HEK293 (cell line): ENCODE data around the gene GRM5.

Experiments
- CTCF ChIA-PET: fragments of 350-600 bp; formaldehyde crosslinking; extraction: SDS; loops from one replicate; lab custom pipeline; 2021; ENCODE audit warnings: antibody characterized with exemption; lab: Yijun Ruan, JAX
- POLR2A ChIA-PET: fragments of 300-600 bp; formaldehyde crosslinking; extraction: SDS; loops from one replicate; lab custom pipeline; 2020; ENCODE audit warnings: antibody characterized with exemption, inconsistent platforms; lab: Yijun Ruan, JAX
- H3K27ac ChIP-seq: fragments of 200-500 bp; sonication (Bioruptor generic); 2 replicates; pipeline ENCODE4 v1.5.1; 2014; ENCODE audit warnings: low read depth, low read length, control low read depth, inconsistent platforms; ENCODE audit errors: extremely low read depth
- H3K36me3 ChIP-seq, 2 experiments: fragments of 200-500 bp in 1 of 2; sonication (Bioruptor generic) in 1 of 2; 1 replicate in 1 of 2; 2 replicates in 1 of 2; pipeline ENCODE4 v1.5.1; 2014 to 2017; ENCODE audit warnings: inconsistent platforms in 2 of 2, low read length in 2 of 2; ENCODE audit not compliant: control insufficient read depth in 2 of 2, insufficient read depth in 1 of 2
- H3K4me1 ChIP-seq: fragments of 200-500 bp; sonication (Bioruptor generic); 2 replicates; pipeline ENCODE4 v1.5.1; 2014; ENCODE audit warnings: mild to moderate bottlenecking, low read length, inconsistent platforms; ENCODE audit not compliant: control insufficient read depth, insufficient read depth
- H3K4me3 ChIP-seq: 2 replicates; pipeline ENCODE4 v1.5.1; 2011; ENCODE audit warnings: low read depth, mild to moderate bottlenecking, control low read depth, low read length, moderate library complexity
- H3K9me3 ChIP-seq: fragments of 200-500 bp; sonication (Bioruptor generic); 2 replicates; pipeline ENCODE4 v1.5.1; 2014; ENCODE audit warnings: low read depth, low read length, inconsistent platforms; ENCODE audit not compliant: control insufficient read depth, insufficient read depth
- CTCF ChIP-seq: fragments of 450-650 bp; formaldehyde crosslinking; IDR thresholded peaks from 2 replicates; pipeline ENCODE4 v1.5.1; 2016; ENCODE audit warnings: missing biosample characterization, missing genetic modification characterization
- GLIS2 ChIP-seq: fragments of 450-650 bp; formaldehyde crosslinking; IDR thresholded peaks from 2 replicates; pipeline ENCODE4 v1.5.1; 2016; ENCODE audit warnings: missing biosample characterization, missing genetic modification characterization
- OVOL3 ChIP-seq: fragments of 450-650 bp; formaldehyde crosslinking; IDR thresholded peaks from 2 replicates; pipeline ENCODE4 v1.5.1; 2016; ENCODE audit warnings: missing biosample characterization, missing genetic modification characterization
- PRDM1 ChIP-seq: fragments of 450-650 bp; formaldehyde crosslinking; IDR thresholded peaks from 2 replicates; pipeline ENCODE4; 2016; ENCODE audit warnings: missing biosample characterization, missing genetic modification characterization
- ZNF133 ChIP-seq: fragments of 450-650 bp; formaldehyde crosslinking; IDR thresholded peaks from 2 replicates; pipeline ENCODE4 v1.5.1; 2016; ENCODE audit warnings: missing biosample characterization, missing genetic modification characterization
- ZNF169 ChIP-seq: fragments of 450-650 bp; formaldehyde crosslinking; IDR thresholded peaks from 2 replicates; pipeline ENCODE4 v1.5.1; 2016; ENCODE audit warnings: missing biosample characterization, missing genetic modification characterization
- ZNF174 ChIP-seq: fragments of 450-650 bp; formaldehyde crosslinking; IDR thresholded peaks from 2 replicates; pipeline ENCODE4 v1.5.0; 2017; ENCODE audit warnings: missing biosample characterization, mild to moderate bottlenecking, missing genetic modification characterization
- ZNF2 ChIP-seq: fragments of 450-650 bp; formaldehyde crosslinking; IDR thresholded peaks from 2 replicates; pipeline ENCODE4 v1.5.1; 2016; ENCODE audit warnings: missing biosample characterization, missing genetic modification characterization
- ZNF239 ChIP-seq: fragments of 450-650 bp; formaldehyde crosslinking; IDR thresholded peaks from 2 replicates; pipeline ENCODE4 v1.5.1; 2016; ENCODE audit warnings: missing biosample characterization, missing genetic modification characterization
- ZNF274 ChIP-seq, 2 experiments: fragments of 200-500 bp in 1 of 2; fragments of 450-650 bp in 1 of 2; sonication (Bioruptor generic) in 1 of 2; formaldehyde crosslinking in 1 of 2; IDR thresholded peaks; 2 replicates each; pipeline versions ENCODE4 v1.5.1 to v1.6.1; 2014 to 2016; ENCODE audit warnings: borderline replicate concordance in 1 of 2, inconsistent platforms in 1 of 2, low read length in 1 of 2, missing biosample characterization in 1 of 2, missing genetic modification characterization in 1 of 2
- ZNF280D ChIP-seq: fragments of 450-650 bp; formaldehyde crosslinking; IDR thresholded peaks from 2 replicates; pipeline ENCODE4 v1.5.1; 2016; ENCODE audit warnings: missing biosample characterization, missing genetic modification characterization
- ZNF341 ChIP-seq: fragments of 450-650 bp; formaldehyde crosslinking; IDR thresholded peaks from 2 replicates; pipeline ENCODE4; 2016; ENCODE audit warnings: low read depth, missing biosample characterization, missing genetic modification characterization
- ZNF513 ChIP-seq: fragments of 450-650 bp; IDR thresholded peaks from 2 replicates; pipeline ENCODE4 v1.5.1; 2018; ENCODE audit warnings: missing biosample characterization, missing genetic modification characterization
- ZNF514 ChIP-seq: fragments of 450-650 bp; formaldehyde crosslinking; IDR thresholded peaks from 2 replicates; pipeline ENCODE4 v1.5.1; 2016; ENCODE audit warnings: missing biosample characterization, missing genetic modification characterization
- ZNF654 ChIP-seq: fragments of 450-650 bp; formaldehyde crosslinking; IDR thresholded peaks from 2 replicates; pipeline ENCODE4 v1.5.1; 2016; ENCODE audit warnings: low read depth, missing biosample characterization, missing genetic modification characterization
- ZNF660 ChIP-seq: fragments of 450-650 bp; IDR thresholded peaks from 2 replicates; pipeline ENCODE4 v1.5.1; 2018; ENCODE audit warnings: missing biosample characterization, mild to moderate bottlenecking, missing genetic modification characterization
- ZNF692 ChIP-seq: fragments of 450-650 bp; formaldehyde crosslinking; IDR thresholded peaks from 2 replicates; pipeline ENCODE4 v1.5.1; 2016; ENCODE audit warnings: missing biosample characterization, missing genetic modification characterization
- ZNF76 ChIP-seq: fragments of 450-650 bp; formaldehyde crosslinking; IDR thresholded peaks from 2 replicates; pipeline ENCODE4; 2016; ENCODE audit warnings: low read depth, missing biosample characterization, missing genetic modification characterization, borderline replicate concordance

Gene GRM5

GRCh38 chr11:88544656-88545280 lies 521.0 kb downstream of the GRM5 start:
- CTCF ChIA-PET = interaction anchor here (0.7 to 4.8 kb wide), 7 partner anchors 9 to 586 kb away, joined by 3 to 66 read pairs (median 4); no protein-coding TSS in a partner anchor
- Histone ChIP-seq H3K4me3 (no peak overlapping the region), H3K9me3 (no peaks in the 10 kb centered on the region), H3K27ac (no peak overlapping the region), H3K36me3 (no peaks in the 10 kb centered on the region), H3K4me1 (no peaks in the 10 kb centered on the region)
- no peak for TF ChIP-seq ZNF133 (tag by site-specific recombination)
- no peak for TF ChIP-seq ZNF274 (IDR thresholded peaks at IDR 0.05; ENCODE audit: low read length)
- no peak for TF ChIP-seq ZNF274 (tag by site-specific recombination; IDR thresholded peaks at IDR 0.05; ENCODE audit: borderline replicate concordance)
- no peak for TF ChIP-seq ZNF514 (tag by site-specific recombination)
- no peak for TF ChIP-seq PRDM1 (tag by site-specific recombination)
- TF ChIP-seq ZNF280D = no peak
- POLR2A ChIA-PET = interaction anchor here (1.6 kb wide), 1 partner anchor 529 kb away, joined by 3 read pairs; no protein-coding TSS in a partner anchor

GRCh38 chr11:88543902-88544655 lies 521.7 kb downstream of the GRM5 start:
- TF ChIP-seq ZNF513 (tag by site-specific recombination) (no peak), ZNF341 (0 out of 2 replicates have a peak, but pooled peaks have one; percentile 37), CTCF (tag by site-specific recombination) (peak; percentile 90), ZNF169 (tag by site-specific recombination) (no peak), ZNF239 (tag by site-specific recombination) (no peak), GLIS2 (tag by site-specific recombination) (no peak), OVOL3 (tag by site-specific recombination) (no peak), ZNF692 (tag by site-specific recombination) (0 out of 2 replicates have a peak, but pooled peaks have one; percentile 27), PRDM1 (tag by site-specific recombination) (peak; percentile 69), ZNF2 (tag by site-specific recombination) (peak; percentile 51; the same call in 1 of the 2 replicates), ZNF174 (no peak), ZNF660 (tag by site-specific recombination) (0 out of 2 replicates have a peak, but pooled peaks have one; percentile 45), ZNF654 (peak; percentile 97), ZNF76 (tag by site-specific recombination) (no peak)
- TF ChIP-seq, all 188 proteins: peak for 7
- ChIA-PET CTCF (interaction anchor here (0.6 to 4.8 kb wide), 20 partner anchors 8 to 1123 kb away, joined by 3 to 66 read pairs (median 4); partner anchors contain the start of gene CTSC), POLR2A (interaction anchor here (1.6 kb wide), 1 partner anchor 528 kb away, joined by 3 read pairs; no protein-coding TSS in a partner anchor)
- Histone ChIP-seq H3K9me3 (no peaks in the 10 kb centered on the region), H3K27ac (no peak overlapping the region), H3K4me1 (no peaks in the 10 kb centered on the region), H3K36me3 (no peaks in the 10 kb centered on the region), H3K4me3 (no peak overlapping the region)
